H9 (cell line): ENCODE data around the gene FAM163B. TPM values are rescaled to one million over a fixed set of nuclear protein-coding genes. Genes with fewer than 3 reads are reported as not detected.
A peak's percentile ranks its signal among the peaks of the same experiment; 100 is the strongest.

Source experiments
- DNase-seq: peaks from one replicate; pipeline ENCODE4 v3.0.0-alpha.2; 2017
- H2AFZ ChIP-seq: one replicate; pipeline ENCODE4 v1.6.1; 2013; ENCODE audit warnings: mild to moderate bottlenecking, low read length, control low read depth, moderate library complexity
- H2AK5ac ChIP-seq: 2 replicates; pipeline ENCODE4 v1.6.1; 2013; ENCODE audit warnings: low read length, control low read depth, mixed read lengths; ENCODE audit not compliant: insufficient read length
- H2BK120ac ChIP-seq: one replicate; pipeline ENCODE4 v1.6.1; 2013; ENCODE audit warnings: low read depth, mild to moderate bottlenecking, low read length, control low read depth, inconsistent platforms; ENCODE audit not compliant: poor library complexity, severe bottlenecking
- H2BK12ac ChIP-seq: 2 replicates; pipeline ENCODE4 v1.6.1; 2013; ENCODE audit warnings: low read length, control low read depth, mixed read lengths, low read depth; ENCODE audit not compliant: insufficient read length
- H2BK15ac ChIP-seq: 2 replicates; pipeline ENCODE4 v1.6.1; 2013; ENCODE audit warnings: low read depth, low read length, control low read depth
- H2BK20ac ChIP-seq: one replicate; pipeline ENCODE4 v1.6.1; 2013; ENCODE audit warnings: low read depth, mild to moderate bottlenecking, low read length, control low read depth, inconsistent platforms; ENCODE audit not compliant: poor library complexity, severe bottlenecking
- H2BK5ac ChIP-seq: 2 replicates; pipeline ENCODE4 v1.6.1; 2013; ENCODE audit warnings: low read length, control low read depth, mixed read lengths; ENCODE audit not compliant: insufficient read length
- H3K14ac ChIP-seq: 2 replicates; pipeline ENCODE4 v1.6.1; 2013; ENCODE audit warnings: low read length, control low read depth; ENCODE audit not compliant: insufficient read depth
- H3K18ac ChIP-seq: 2 replicates; pipeline ENCODE4 v1.6.1; 2013; ENCODE audit warnings: low read depth, mild to moderate bottlenecking, mixed read lengths, low read length, control low read depth; ENCODE audit not compliant: insufficient read length
- H3K23ac ChIP-seq: 2 replicates; pipeline ENCODE4 v1.6.1; 2013; ENCODE audit warnings: low read length, control low read depth, mixed read lengths, low read depth; ENCODE audit not compliant: insufficient read length
- H3K23me2 ChIP-seq: 2 replicates; pipeline ENCODE4 v1.6.1; 2013; ENCODE audit warnings: low read depth, mild to moderate bottlenecking, mixed read lengths, low read length, control low read depth; ENCODE audit not compliant: insufficient read length, poor library complexity, severe bottlenecking
- H3K27ac ChIP-seq: 2 replicates; pipeline ENCODE4 v1.5.1; 2013; ENCODE audit warnings: low read length, control low read depth, mixed read lengths, low read depth; ENCODE audit not compliant: insufficient read length
- H3K27me3 ChIP-seq: 2 replicates; pipeline ENCODE4 v1.6.1; 2013; ENCODE audit warnings: low read length, control low read depth, inconsistent platforms; ENCODE audit not compliant: insufficient read depth
- H3K4ac ChIP-seq: 2 replicates; pipeline ENCODE4 v1.6.1; 2013; ENCODE audit warnings: low read depth, mild to moderate bottlenecking, control low read depth, inconsistent platforms, low read length, moderate library complexity
- H3K4me1 ChIP-seq: 2 replicates; pipeline ENCODE4 v1.6.1; 2013; ENCODE audit warnings: low read length, control low read depth, inconsistent platforms; ENCODE audit not compliant: insufficient read depth
- H3K4me2 ChIP-seq: 2 replicates; pipeline ENCODE4 v1.6.1; 2013; ENCODE audit warnings: low read length, control low read depth, mixed read lengths; ENCODE audit not compliant: insufficient read length, insufficient read depth
- H3K56ac ChIP-seq: 2 replicates; pipeline ENCODE4 v1.6.1; 2013; ENCODE audit warnings: low read depth, mild to moderate bottlenecking, mixed read lengths, low read length, control low read depth; ENCODE audit not compliant: insufficient read length
- H3K79me1 ChIP-seq: 2 replicates; pipeline ENCODE4 v1.6.1; 2013; ENCODE audit warnings: low read depth, mild to moderate bottlenecking, moderate library complexity, low read length, control low read depth, inconsistent platforms; ENCODE audit not compliant: insufficient read depth, poor library complexity, severe bottlenecking
- H3K79me2 ChIP-seq: 2 replicates; pipeline ENCODE4 v1.6.1; 2013; ENCODE audit warnings: low read length, control low read depth, inconsistent platforms; ENCODE audit not compliant: insufficient read depth
- H3K9ac ChIP-seq: 2 replicates; pipeline ENCODE4 v1.6.1; 2013; ENCODE audit warnings: low read length, control low read depth, mixed read lengths; ENCODE audit not compliant: insufficient read length; ENCODE audit errors: extremely low read depth
- H3K9me3 ChIP-seq: one replicate; pipeline ENCODE4 v1.6.1; 2013; ENCODE audit warnings: low read depth, low read length, inconsistent platforms; ENCODE audit not compliant: control insufficient read depth
- H3T11ph ChIP-seq: one replicate; pipeline ENCODE4 v1.6.1; 2013; ENCODE audit warnings: mild to moderate bottlenecking, low read length, control low read depth, inconsistent platforms
- H4K20me1 ChIP-seq: one replicate; pipeline ENCODE4 v1.6.1; 2013; ENCODE audit not compliant: control insufficient read depth, insufficient read length, insufficient read depth
- H4K5ac ChIP-seq: 2 replicates; pipeline ENCODE4 v1.6.1; 2013; ENCODE audit warnings: low read depth, mild to moderate bottlenecking, mixed read lengths, low read length, control low read depth; ENCODE audit not compliant: insufficient read length
- H4K8ac ChIP-seq: replicated peaks from 2 replicates; pipeline ENCODE4 v1.6.1; 2013; ENCODE audit warnings: low read length, control low read depth, mixed read lengths, low read depth; ENCODE audit not compliant: insufficient read length
- H4K91ac ChIP-seq: 2 replicates; pipeline ENCODE4 v1.6.1; 2013; ENCODE audit warnings: low read depth, mild to moderate bottlenecking, moderate library complexity, mixed read lengths, low read length, control low read depth; ENCODE audit not compliant: insufficient read length
- H3K27ac Mint-ChIP-seq, 3 experiments: 2 replicates in 2 of 3; 3 replicates in 1 of 3; pipeline ENCODE4 v1.8.0; 2020 to 2021; ENCODE audit warnings: mixed read lengths in 3 of 3, mild to moderate bottlenecking in 1 of 3, moderate library complexity in 1 of 3
- H3K27me3 Mint-ChIP-seq: 2 replicates; pipeline ENCODE4 v1.8.0; 2021; ENCODE audit warnings: low read depth, mild to moderate bottlenecking, moderate library complexity, mixed read lengths
- H3K36me3 Mint-ChIP-seq, 3 experiments: 2 replicates in 2 of 3; 3 replicates in 1 of 3; pipeline ENCODE4 v1.8.0; 2020 to 2021; ENCODE audit warnings: low read depth in 3 of 3, mixed read lengths in 3 of 3; ENCODE audit not compliant: insufficient read depth in 1 of 3
- H3K4me1 Mint-ChIP-seq, 2 experiments: 2 replicates each; pipeline ENCODE4 v1.8.0; 2020; ENCODE audit warnings: mixed read lengths in 2 of 2
- H3K4me3 Mint-ChIP-seq, 2 experiments: 2 replicates in 1 of 2; 3 replicates in 1 of 2; pipeline ENCODE4 v1.8.0; 2020 to 2021; ENCODE audit warnings: mild to moderate bottlenecking in 2 of 2, mixed read lengths in 2 of 2, moderate library complexity in 1 of 2
- H3K9me3 Mint-ChIP-seq, 2 experiments: 2 replicates in 1 of 2; 3 replicates in 1 of 2; pipeline ENCODE4 v1.8.0; 2020; ENCODE audit warnings: mild to moderate bottlenecking in 2 of 2, mixed read lengths in 2 of 2, moderate library complexity in 1 of 2
- CTCF ChIP-seq: fragments of 200-600 bp; sonication (generic); conservative IDR thresholded peaks from 3 replicates; pipeline ENCODE4 v1.8.0; 2021; ENCODE audit warnings: antibody characterized with exemption, mild to moderate bottlenecking
- WGBS: extraction: QIAGEN DNeasy Blood & Tissue Kit; methylation state at CpG from one replicate; pipeline ENCODE4 v1.1.7; 2013; ENCODE audit warnings: missing lambda C conversion rate, low lambda C conversion rate, mixed read lengths; ENCODE audit not compliant: insufficient read length; ENCODE audit errors: extremely low coverage; 5-methylcytosine and 5-hydroxymethylcytosine counted together
- total RNA-seq: library from RNA; stranded (reverse); gene quantifications from 2 replicates; pipeline ENCODE4 v1.2.1, GENCODE V29; 2021

FAM163B gene
- total RNA-seq, 1 experiment from 2014 or later, result 0.39 TPM

DNA sequence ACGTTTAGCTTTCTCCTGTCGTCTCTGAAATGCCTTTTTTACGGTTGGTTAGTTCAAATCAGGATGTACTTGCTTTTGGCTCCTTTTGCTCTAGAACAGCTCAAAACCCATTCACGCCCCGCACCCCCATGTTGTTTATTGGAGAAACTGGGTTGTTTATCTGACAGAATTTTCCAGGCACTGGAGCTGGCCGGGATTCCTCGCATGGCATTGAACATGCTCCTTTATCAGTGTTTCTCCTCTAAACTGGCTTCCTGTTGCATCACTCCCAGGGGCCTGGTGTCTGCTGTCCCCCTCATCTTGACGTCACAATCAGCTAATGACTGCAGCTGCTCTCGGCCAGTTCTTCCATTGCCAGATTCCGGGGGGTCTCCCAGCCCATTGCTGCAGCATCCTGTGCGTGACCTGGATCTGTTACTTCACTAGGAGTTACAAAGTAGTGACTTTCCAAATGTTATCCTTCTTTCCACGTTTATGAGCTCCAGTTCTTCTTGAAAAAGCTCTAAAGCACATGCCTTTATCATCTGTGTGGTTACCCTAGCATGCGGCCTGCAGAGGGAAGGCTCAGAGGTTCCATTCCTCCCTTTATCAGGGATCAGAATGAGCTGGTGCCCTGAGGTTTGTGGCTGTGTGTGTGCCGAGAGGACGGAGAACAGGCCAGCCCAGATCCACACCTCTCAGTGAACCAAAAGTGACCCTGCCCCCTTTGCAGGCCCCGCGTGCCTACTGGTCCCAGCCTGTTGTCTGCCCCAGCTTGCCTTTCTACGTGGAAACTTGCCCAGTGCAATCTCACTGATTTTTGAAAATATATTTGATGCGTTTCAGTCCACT lies 27.5 kb downstream of the FAM163B start:
- no peak overlapping the region for H3K4me3 Mint-ChIP-seq

More for the DNA sequence above, 27.5 kb downstream of the FAM163B start:
- TF ChIP-seq CTCF, result no peak
- Mint-ChIP-seq H3K9me3 (no peaks in the 10 kb centered on the region), H3K36me3 (no peaks in the 10 kb centered on the region), H3K4me1 (peaks cover 53 to 69% of the 10 kb centered on the region in 2 experiments), H3K27ac (peak overlapping the region in 2 of 3 experiments; percentile 60 to 66; a peak in 3 of 7 replicates), H3K27me3 (peaks cover 5% of the 10 kb centered on the region)
- Histone ChIP-seq H2AFZ (no peak overlapping the region), H4K20me1 (no peaks in the 10 kb centered on the region), H3K4ac (no peak overlapping the region), H3K56ac (no peak overlapping the region), H3K14ac (no peak overlapping the region), H3K23ac (no peak overlapping the region), H4K91ac (no peak overlapping the region), H3K79me2 (no peaks in the 10 kb centered on the region), H3K4me1 (no peaks in the 10 kb centered on the region; the same call in 1 of the 2 replicates), H3K9ac (no peak overlapping the region), H4K8ac (no peak overlapping the region), H3K23me2 (no peaks in the 10 kb centered on the region), H3K27ac (no peak overlapping the region), H3K79me1 (no peaks in the 10 kb centered on the region), H2BK20ac (no peak overlapping the region), H3K9me3 (no peaks in the 10 kb centered on the region), H2BK5ac (no peak overlapping the region), H4K5ac (no peak overlapping the region), H2BK15ac (no peak overlapping the region), H3T11ph (no peak overlapping the region), H2AK5ac (no peak overlapping the region), H3K27me3 (no peaks in the 10 kb centered on the region), H3K18ac (no peak overlapping the region), H3K4me2 (no peak overlapping the region), H2BK120ac (no peak overlapping the region), H2BK12ac (no peak overlapping the region)
- DNase-seq, result no peak
- no CpG with 5 or more reads among the region's 19 CpGs for WGBS
